ENCODE data around the gene OR14I1.

The OR14I1 gene

DNA sequence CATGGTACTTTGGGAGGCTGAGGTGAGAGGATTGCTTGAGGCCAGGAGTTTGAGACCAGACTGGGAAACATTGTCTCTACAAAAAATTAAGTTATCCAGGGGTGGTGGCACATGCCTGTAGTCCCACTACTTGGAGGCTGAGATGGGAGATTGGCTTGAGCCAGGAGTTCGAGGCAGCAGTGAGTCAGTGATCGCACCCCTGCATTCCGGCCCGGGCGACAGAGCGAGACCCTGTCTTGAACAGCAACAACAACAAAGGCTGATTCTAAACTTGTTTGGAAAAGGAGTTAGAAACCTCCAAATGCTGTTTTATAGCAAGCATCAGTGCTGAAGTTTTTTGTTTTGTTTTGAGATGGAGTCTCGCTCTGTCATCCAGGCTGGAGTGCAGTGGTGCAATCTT is 38.3 kb upstream of the OR14I1 start:
- TF ChIP-seq REST (IDR thresholded peaks at IDR 0.05; ENCODE audit: insufficient read depth in 1 of 2, low read depth in 2 of 2, low read length in 2 of 2): no peak
- no peak for TF ChIP-seq FOXP2 (optimal IDR thresholded peaks at IDR 0.05; ENCODE audit: borderline replicate concordance, extremely low read depth, extremely low read length, insufficient read depth)
- TF ChIP-seq SIN3A (IDR thresholded peaks at IDR 0.05; ENCODE audit: borderline replicate concordance, insufficient read depth, low read length): no peak
- no peak for TF ChIP-seq TAF1 (IDR thresholded peaks at IDR 0.05; ENCODE audit: borderline replicate concordance, insufficient read depth, low read length)
- TF ChIP-seq POLR2AphosphoS5 (IDR thresholded peaks at IDR 0.05; ENCODE audit: low read depth, low read length): no peak

DNA sequence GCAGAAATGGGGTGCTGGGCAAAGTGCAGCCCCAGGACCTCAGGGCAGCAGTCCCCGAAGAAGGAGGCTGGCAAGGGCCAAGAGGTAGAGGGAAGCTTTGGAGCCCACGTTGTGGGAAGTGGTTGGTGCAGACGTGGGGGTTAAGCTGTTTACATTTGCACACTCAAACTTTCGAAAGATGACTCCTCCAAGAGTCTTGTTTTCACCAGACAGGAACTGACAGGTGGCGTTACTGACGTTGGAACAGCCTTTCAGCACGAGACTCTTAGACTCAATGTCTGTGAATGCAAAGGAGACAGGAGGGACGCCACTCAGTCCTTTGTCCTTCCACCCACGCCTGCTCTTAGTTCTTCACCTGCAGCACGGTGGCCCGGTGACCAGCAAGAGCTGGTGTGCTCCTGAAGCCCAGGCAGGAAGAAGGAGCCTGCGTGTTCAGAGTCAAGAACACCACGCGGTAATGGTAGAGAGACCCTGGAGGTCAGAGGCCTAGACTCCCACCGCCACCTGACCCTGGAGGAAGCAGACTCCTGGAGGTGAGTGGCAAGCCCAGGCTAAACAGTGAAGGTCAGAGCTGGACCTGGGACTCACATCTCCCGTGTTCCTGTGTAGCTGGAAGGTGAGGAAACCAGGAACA is 37.1 kb upstream of the OR14I1 start:
- TF ChIP-seq SIN3A (IDR thresholded peaks at IDR 0.05; ENCODE audit: borderline replicate concordance, insufficient read depth, low read length) (no peak), TAF1 (IDR thresholded peaks at IDR 0.05; ENCODE audit: borderline replicate concordance, insufficient read depth, low read length) (no peak), POLR2AphosphoS5 (IDR thresholded peaks at IDR 0.05; ENCODE audit: low read depth, low read length) (no peak), FOXP2 (optimal IDR thresholded peaks at IDR 0.05; ENCODE audit: borderline replicate concordance, extremely low read depth, extremely low read length, insufficient read depth) (no peak), REST (IDR thresholded peaks at IDR 0.05; ENCODE audit: insufficient read depth in 1 of 2, low read depth in 2 of 2, low read length in 2 of 2) (no peak)

DNA sequence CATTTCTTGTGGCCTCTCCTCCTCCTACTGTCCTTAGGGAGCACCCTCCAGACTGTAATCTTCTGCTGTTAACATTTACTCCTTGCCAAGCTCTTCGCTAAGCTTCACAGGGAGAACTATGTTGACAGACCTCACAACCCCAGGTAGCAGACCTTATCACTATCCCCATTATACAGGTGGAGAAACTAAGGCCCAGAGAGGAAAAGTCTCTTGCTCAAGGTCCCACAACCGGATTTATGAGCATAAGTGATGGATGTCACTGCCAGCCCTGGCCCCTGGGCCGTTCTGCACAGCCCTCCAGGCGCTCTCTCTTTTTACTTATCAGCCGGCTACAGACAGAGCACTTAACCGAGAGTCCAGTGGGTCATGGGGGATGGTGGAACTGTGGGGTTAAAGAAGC is 34.9 kb upstream of the OR14I1 start:
- no peak for TF ChIP-seq SIN3A (IDR thresholded peaks at IDR 0.05; ENCODE audit: borderline replicate concordance, insufficient read depth, low read length)
- TF ChIP-seq TAF1 (IDR thresholded peaks at IDR 0.05; ENCODE audit: borderline replicate concordance, insufficient read depth, low read length): no peak
- no peak for TF ChIP-seq POLR2AphosphoS5 (IDR thresholded peaks at IDR 0.05; ENCODE audit: low read depth, low read length)
- TF ChIP-seq REST (IDR thresholded peaks at IDR 0.05; ENCODE audit: insufficient read depth in 1 of 2, low read depth in 2 of 2, low read length in 2 of 2): no peak
- TF ChIP-seq FOXP2 (optimal IDR thresholded peaks at IDR 0.05; ENCODE audit: borderline replicate concordance, extremely low read depth, extremely low read length, insufficient read depth): no peak

- TF ChIP-seq FOXP2 (optimal IDR thresholded peaks at IDR 0.05; ENCODE audit: borderline replicate concordance, extremely low read depth, extremely low read length, insufficient read depth) (no peak), POLR2AphosphoS5 (IDR thresholded peaks at IDR 0.05; ENCODE audit: low read depth, low read length) (no peak), SIN3A (IDR thresholded peaks at IDR 0.05; ENCODE audit: borderline replicate concordance, insufficient read depth, low read length) (no peak), TAF1 (IDR thresholded peaks at IDR 0.05; ENCODE audit: borderline replicate concordance, insufficient read depth, low read length) (no peak), REST (IDR thresholded peaks at IDR 0.05; ENCODE audit: insufficient read depth in 1 of 2, low read depth in 2 of 2, low read length in 2 of 2) (no peak)
These were observed 34.4 kb upstream of the OR14I1 start for GRCh38 chr1:248736977-248737376.

All from PFSK-1 (cell line).